Lung (tissue), 12 donors: ENCODE measurements around the gene CHL1. TPM values are rescaled to one million over a fixed set of nuclear protein-coding genes. Genes with fewer than 3 reads are reported as not detected.

Experiments
- ATAC-seq: fragments of 200-7000 bp; cut with Tn5 transposase; one replicate; pipeline ENCODE4 v1.9.1; 2020; ENCODE audit warnings: moderate number of reproducible peaks; ENCODE audit not compliant: insufficient read depth, low FRiP score
- DNase-seq, 3 donors: peaks; one replicate each; pipeline ENCODE4 v3.0.0-alpha.2; 2013 to 2017
- H3K27ac ChIP-seq, 2 donors: one replicate each; pipeline ENCODE4 v1.5.1; 2013; ENCODE audit warnings: mild to moderate bottlenecking in 2 of 2, moderate library complexity in 2 of 2, control low read depth in 1 of 2, inconsistent platforms in 1 of 2, low read depth in 1 of 2, low read length in 1 of 2
- H3K27me3 ChIP-seq, 3 donors: one replicate each; pipeline ENCODE4 v1.5.1; 2013; ENCODE audit warnings: low read length in 2 of 3; ENCODE audit not compliant: control insufficient read depth in 3 of 3, insufficient read depth in 3 of 3
- H3K36me3 ChIP-seq, 4 donors: one replicate each; pipeline ENCODE4 v1.5.1; 2013; ENCODE audit warnings: low read length in 4 of 4, mild to moderate bottlenecking in 1 of 4, moderate library complexity in 1 of 4; ENCODE audit not compliant: control insufficient read depth in 4 of 4, insufficient read depth in 4 of 4
- H3K4me1 ChIP-seq, 5 donors: one replicate each; pipeline ENCODE4 v1.5.1; 2013; ENCODE audit warnings: low read length in 5 of 5, mild to moderate bottlenecking in 2 of 5, moderate library complexity in 1 of 5; ENCODE audit not compliant: control insufficient read depth in 5 of 5, insufficient read depth in 5 of 5
- H3K4me3 ChIP-seq: one replicate; pipeline ENCODE4 v1.5.1; 2013; ENCODE audit warnings: mild to moderate bottlenecking, control low read depth, moderate library complexity
- H3K9ac ChIP-seq, 2 donors: one replicate each; pipeline ENCODE4 v1.5.1; 2013; ENCODE audit warnings: low read length in 2 of 2, control low read depth in 1 of 2; ENCODE audit not compliant: insufficient read depth in 1 of 2
- H3K9me3 ChIP-seq, 4 donors: one replicate each; pipeline ENCODE4 v1.5.1; 2013; ENCODE audit warnings: low read length in 3 of 4, mild to moderate bottlenecking in 1 of 4, moderate library complexity in 1 of 4; ENCODE audit not compliant: control insufficient read depth in 4 of 4, insufficient read depth in 3 of 4
- WGBS, 2 donors: extraction: QIAGEN DNeasy Blood & Tissue Kit; methylation state at CpG; one replicate each; pipeline ENCODE4 v1.1.7; 2013; 5-methylcytosine and 5-hydroxymethylcytosine counted together
- polyA plus RNA-seq, 2 donors: library from polyadenylated mRNA; stranded (reverse); fragments of 200-250 nt; gene quantifications; one replicate each; pipeline ENCODE4 v1.2.1, GENCODE V29; 2013
- total RNA-seq, 2 donors: library from RNA; depleted of rRNA in 1 of 2; stranded (reverse); fragments of >200 nt in 1 of 2; gene quantifications; one replicate each; pipeline ENCODE4 v1.2.1, GENCODE V29; 2014 to 2021
- TF ChIP-seq, protein P1 (sequence below): IDR thresholded peaks from 2 replicates; pipeline ENCODE4 v1.5.1; 2012; ENCODE audit warnings: mild to moderate bottlenecking; ENCODE audit errors: control extremely low read depth, extremely low read depth
- donor health status: control.
- donor health status: control.
- donor health status: Bipolar disorder and iron deficiency.
- donor health status: healthy.
- donor health status: DM: yes; HTN: yes; CAD: no.

Gene CHL1
- total and polyA plus RNA-seq, 4 donors, result 1.1 to 11.5 (median 8.1) TPM

DNA sequence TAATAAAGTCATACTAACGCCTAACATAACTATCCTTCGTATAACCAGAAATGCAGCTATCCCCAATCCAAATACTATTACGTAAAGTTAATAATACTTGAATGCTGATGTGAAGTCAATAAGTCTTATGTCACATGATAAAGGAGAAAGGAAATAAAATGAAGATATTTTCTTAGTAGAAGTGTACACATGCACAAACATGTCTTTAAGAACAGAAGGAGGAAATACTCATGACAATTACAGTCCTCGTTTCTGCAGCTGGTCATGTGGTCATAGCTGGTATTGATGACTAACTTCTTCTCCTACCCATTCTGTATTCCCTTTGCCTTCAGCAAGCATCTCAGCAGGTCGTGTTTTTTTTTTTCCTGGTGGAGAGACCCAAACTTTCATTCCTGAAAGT, 244.3 kb downstream of the CHL1 start:
- no peaks in the 10 kb centered on the region for H3K27me3 ChIP-seq
- no peak for DNase-seq
- H3K4me1 ChIP-seq, result no peaks in the 10 kb centered on the region
- H3K9me3 ChIP-seq, result peaks cover 0 to 5% (median 2%) of the 10 kb centered on the region in 4 donors
- no peak overlapping the region for H3K4me3 ChIP-seq
- no peak overlapping the region for H3K9ac ChIP-seq
- 72 to 73% methylated on average over 5 of the region's 5 CpGs for WGBS, 2 donors
- ATAC-seq, result no peak
- TF ChIP-seq, protein P1, sequence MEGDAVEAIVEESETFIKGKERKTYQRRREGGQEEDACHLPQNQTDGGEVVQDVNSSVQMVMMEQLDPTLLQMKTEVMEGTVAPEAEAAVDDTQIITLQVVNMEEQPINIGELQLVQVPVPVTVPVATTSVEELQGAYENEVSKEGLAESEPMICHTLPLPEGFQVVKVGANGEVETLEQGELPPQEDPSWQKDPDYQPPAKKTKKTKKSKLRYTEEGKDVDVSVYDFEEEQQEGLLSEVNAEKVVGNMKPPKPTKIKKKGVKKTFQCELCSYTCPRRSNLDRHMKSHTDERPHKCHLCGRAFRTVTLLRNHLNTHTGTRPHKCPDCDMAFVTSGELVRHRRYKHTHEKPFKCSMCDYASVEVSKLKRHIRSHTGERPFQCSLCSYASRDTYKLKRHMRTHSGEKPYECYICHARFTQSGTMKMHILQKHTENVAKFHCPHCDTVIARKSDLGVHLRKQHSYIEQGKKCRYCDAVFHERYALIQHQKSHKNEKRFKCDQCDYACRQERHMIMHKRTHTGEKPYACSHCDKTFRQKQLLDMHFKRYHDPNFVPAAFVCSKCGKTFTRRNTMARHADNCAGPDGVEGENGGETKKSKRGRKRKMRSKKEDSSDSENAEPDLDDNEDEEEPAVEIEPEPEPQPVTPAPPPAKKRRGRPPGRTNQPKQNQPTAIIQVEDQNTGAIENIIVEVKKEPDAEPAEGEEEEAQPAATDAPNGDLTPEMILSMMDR, result no peak
- H3K36me3 ChIP-seq, result no peaks in the 10 kb centered on the region
- H3K27ac ChIP-seq, result no peak overlapping the region

DNA sequence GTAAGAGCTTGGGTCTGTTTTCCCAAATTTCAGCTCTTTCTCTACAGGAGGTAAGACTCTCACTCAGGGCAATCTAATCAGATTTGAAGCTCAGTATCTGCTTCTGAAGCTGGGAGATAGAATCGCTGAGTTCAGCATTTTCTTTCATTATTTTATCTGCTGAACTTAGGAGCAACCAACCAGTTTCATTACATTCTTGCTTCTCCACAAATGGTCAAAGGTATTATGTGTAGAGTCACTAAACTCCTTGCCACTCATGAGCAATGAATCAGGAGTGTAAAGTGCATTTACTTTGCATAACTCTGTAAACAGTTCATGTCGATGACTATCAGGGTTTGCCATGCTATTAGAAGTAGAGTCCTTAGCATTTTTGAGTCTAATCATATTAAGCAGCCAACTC, 249.4 kb downstream of the CHL1 start:
- no peak for DNase-seq
- Histone ChIP-seq H3K36me3 (no peaks in the 10 kb centered on the region), H3K9ac (no peak overlapping the region), H3K9me3 (peaks cover 0 to 5% (median 4%) of the 10 kb centered on the region in 4 donors), H3K4me1 (no peaks in the 10 kb centered on the region), H3K4me3 (no peak overlapping the region), H3K27me3 (no peaks in the 10 kb centered on the region), H3K27ac (no peak overlapping the region)
- WGBS, 2 donors, result 84 to 85% methylated on average over 2 of the region's 2 CpGs
- TF ChIP-seq, protein P1, result no peak
- ATAC-seq, result no peak

DNA sequence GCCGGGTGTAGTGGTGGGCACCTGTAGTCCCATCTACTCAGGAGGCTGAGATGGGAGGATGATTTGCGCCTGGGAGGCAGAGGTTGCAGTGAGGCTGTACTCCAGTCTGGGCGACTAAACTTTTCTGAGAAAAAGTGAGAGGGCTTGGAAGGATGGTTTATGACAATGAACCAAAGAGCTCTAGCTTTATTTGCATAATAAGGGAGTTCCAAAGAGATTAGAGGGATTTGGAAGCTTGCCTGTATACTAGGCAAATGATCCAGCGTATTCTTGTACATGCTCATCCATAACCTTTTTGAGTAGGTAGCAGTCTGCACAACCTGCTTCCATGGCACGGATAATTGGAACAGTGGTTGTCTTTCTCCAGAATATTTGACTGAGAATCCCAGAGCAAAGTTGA, 251.1 kb downstream of the CHL1 start:
- no peak for DNase-seq
- H3K36me3 ChIP-seq, result no peaks in the 10 kb centered on the region
- no peak overlapping the region for H3K4me3 ChIP-seq
- H3K27me3 ChIP-seq, result no peaks in the 10 kb centered on the region
- H3K9ac ChIP-seq, result no peak overlapping the region
- H3K4me1 ChIP-seq, result no peaks in the 10 kb centered on the region
- 89 to 96% methylated on average over 5 of the region's 5 CpGs for WGBS, 2 donors
- peaks cover 0 to 4% (median 2%) of the 10 kb centered on the region in 4 donors for H3K9me3 ChIP-seq
- TF ChIP-seq, protein P1, result no peak
- no peak overlapping the region for H3K27ac ChIP-seq
- ATAC-seq, result no peak

DNA sequence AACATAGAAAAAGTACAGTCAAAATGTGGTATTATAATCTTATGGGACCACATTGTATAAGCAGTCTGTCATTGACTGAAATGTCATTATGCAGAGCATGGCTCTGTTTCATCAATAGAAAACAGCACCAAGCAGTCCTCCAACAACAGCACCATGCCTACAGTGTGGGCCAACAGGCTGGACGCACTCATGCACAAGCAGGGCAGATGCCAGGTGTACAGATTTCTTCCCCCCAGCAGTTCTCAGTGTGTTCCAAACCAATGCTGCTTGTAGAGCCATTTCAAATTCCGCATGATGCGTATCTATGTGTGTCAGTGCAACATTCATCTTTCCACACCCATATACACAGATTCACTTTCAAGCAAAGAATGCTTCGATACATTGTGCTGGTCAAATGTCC, 253.1 kb downstream of the CHL1 start:
- no peak overlapping the region for H3K4me3 ChIP-seq
- no peaks in the 10 kb centered on the region for H3K36me3 ChIP-seq
- H3K9ac ChIP-seq, result no peak overlapping the region
- WGBS, 2 donors, result 95 to 96% methylated on average over 4 of the region's 4 CpGs
- no peaks in the 10 kb centered on the region for H3K4me1 ChIP-seq
- TF ChIP-seq, protein P1, result no peak
- H3K27me3 ChIP-seq, result no peaks in the 10 kb centered on the region
- no peak overlapping the region for H3K27ac ChIP-seq
- DNase-seq, result no peak
- no peak for ATAC-seq
- H3K9me3 ChIP-seq, result peaks cover 0 to 4% (median 0%) of the 10 kb centered on the region in 4 donors
